GM21717 (cell line): ENCODE data around the gene GOLGA8A.
"Not testable (repeated sequence)": the region's sequence is repeated elsewhere in the genome, so short reads cannot be mapped to it uniquely, and the experiment has no call there.

Experiments used
- ATAC-seq: cut with Tn5 transposase; IDR thresholded peaks from one replicate; pipeline ENCODE4 v1.9.1; 2021; ENCODE audit warnings: mild to moderate bottlenecking, moderate library complexity; ENCODE audit not compliant: unreplicated experiment

GOLGA8A gene

GRCh38 chr15:34409511-34409910 lies 28.1 kb downstream of the GOLGA8A start:
- not testable (repeated sequence) for ATAC-seq

GRCh38 chr15:34408973-34409372 lies 28.6 kb downstream of the GOLGA8A start:
- not testable (repeated sequence) for ATAC-seq

- peak; percentile 50 for ATAC-seq
These were observed 33.7 kb downstream of the GOLGA8A start for GRCh38 chr15:34403899-34404298.

GRCh38 chr15:34403160-34403598 lies 34.4 kb downstream of the GOLGA8A start:
- ATAC-seq, result peak; percentile 58

GRCh38 chr15:34397637-34398259 lies 39.9 kb downstream of the GOLGA8A start:
- ATAC-seq, result not testable (repeated sequence)

- ATAC-seq, result not testable (repeated sequence)
These were observed 44.6 kb downstream of the GOLGA8A start for GRCh38 chr15:34392981-34393380.

- ATAC-seq, result not testable (repeated sequence)
These were observed 48.0 kb downstream of the GOLGA8A start for GRCh38 chr15:34389594-34390086.
